GM12878 (cell line): ENCODE results near the gene RXYLT1. TPM values are rescaled to one million over a fixed set of nuclear protein-coding genes. Genes with fewer than 3 reads are reported as not detected.
A peak's percentile ranks its signal among the peaks of the same experiment; 100 is the strongest.

Source experiments
- ATAC-seq: fragments of 200-7000 bp; cut with Tn5 transposase; 3 replicates; pipeline ENCODE4 v1.9.1; 2020; ENCODE audit warnings: mild to moderate bottlenecking, moderate library complexity
- BruUV-seq: library from RNA; stranded (reverse); fragments of 400-500 nt; replicated peaks from 2 replicates; lab custom pipeline; 2021; lab: Mats Ljungman, UMichigan
- CTCF ChIA-PET: fragments of 300-600 bp; sonication (Branson Sonifier 250); formaldehyde crosslinking; extraction: SDS; loops from one replicate; lab custom pipeline; 2021; ENCODE audit warnings: inconsistent platforms; lab: Yijun Ruan, JAX
- POLR2A ChIA-PET: fragments of 350-600 bp; formaldehyde crosslinking; extraction: SDS; loops from one replicate; lab custom pipeline; 2021; ENCODE audit warnings: inconsistent platforms; lab: Charles Lee
- RAD21 ChIA-PET: fragments of 300-600 bp; sonication (Branson Sonifier 250); formaldehyde crosslinking; loops from one replicate; lab custom pipeline; 2023; ENCODE audit warnings: antibody characterized with exemption; ENCODE audit not compliant: unreplicated experiment; lab: Charles Lee
- SMC1A ChIA-PET: fragments of 300-600 bp; sonication (Branson Sonifier 250); formaldehyde crosslinking; loops from one replicate; lab custom pipeline; 2023; ENCODE audit not compliant: unreplicated experiment, uncharacterized antibody; lab: Charles Lee
- DNase-seq: peaks from one replicate; pipeline ENCODE4 v3.0.0-alpha.2; 2011; ENCODE audit warnings: low read depth, low spot score
- FAIRE-seq: peaks from 3 replicates; lab custom pipeline; 2011; peaks lifted over from hg19 to GRCh38; lab: Jason Lieb, UNC
- H2AFZ ChIP-seq: 2 replicates; pipeline ENCODE4 v1.6.0; 2011; ENCODE audit warnings: low read depth, low read length, control low read depth; ENCODE audit not compliant: control insufficient read depth
- H3K27ac ChIP-seq: 2 replicates; pipeline ENCODE4 v1.5.1; 2011; ENCODE audit warnings: control low read depth; ENCODE audit not compliant: control insufficient read depth, insufficient read depth
- H3K27me3 ChIP-seq, 2 experiments: replicated peaks in 1 of 2; 2 replicates each; pipeline versions ENCODE4 v1.6.0 to v1.6.1; 2011; ENCODE audit warnings: low read length in 1 of 2; ENCODE audit not compliant: control insufficient read depth in 2 of 2, insufficient read depth in 2 of 2
- H3K36me3 ChIP-seq, 2 experiments: 2 replicates each; pipeline ENCODE4 v1.5.1; 2011; ENCODE audit warnings: low read length in 1 of 2; ENCODE audit not compliant: control insufficient read depth in 2 of 2, insufficient read depth in 2 of 2
- H3K4me1 ChIP-seq: 2 replicates; pipeline ENCODE4 v1.6.1; 2011; ENCODE audit warnings: mild to moderate bottlenecking, low read length, moderate library complexity, mixed read lengths; ENCODE audit not compliant: control insufficient read depth, insufficient read depth
- H3K4me2 ChIP-seq: 2 replicates; pipeline ENCODE4 v1.6.0; 2011; ENCODE audit warnings: control low read depth; ENCODE audit not compliant: control insufficient read depth, insufficient read depth
- H3K4me3 ChIP-seq: fragments of 200-600 bp; sonication (generic); 2 replicates; pipeline ENCODE4 v1.5.1; 2016
- H3K79me2 ChIP-seq: 2 replicates; pipeline ENCODE4 v1.6.0; 2011; ENCODE audit warnings: low read length; ENCODE audit not compliant: control insufficient read depth, insufficient read depth
- H3K9ac ChIP-seq: 2 replicates; pipeline ENCODE4 v1.8.0; 2011; ENCODE audit warnings: low read length, control low read depth, mixed read lengths; ENCODE audit not compliant: control insufficient read depth, insufficient read depth
- H3K9me3 ChIP-seq: replicated peaks from 3 replicates; pipeline ENCODE4 v1.5.1; 2011; ENCODE audit warnings: mild to moderate bottlenecking, low read length; ENCODE audit not compliant: control insufficient read depth, insufficient read depth
- H4K20me1 ChIP-seq: 2 replicates; pipeline ENCODE4 v1.6.0; 2011; ENCODE audit not compliant: control insufficient read depth, insufficient read depth
- BACH1 ChIP-seq: fragments of 450-650 bp; IDR thresholded peaks from 2 replicates; pipeline ENCODE4 v1.6.1; 2017; ENCODE audit warnings: mild to moderate bottlenecking, borderline replicate concordance
- EGR1 ChIP-seq, 2 experiments: IDR thresholded peaks; 1 replicate in 1 of 2; 2 replicates in 1 of 2; pipeline ENCODE4 v1.6.1; 2011 to 2012; ENCODE audit warnings: low read depth in 2 of 2, low read length in 2 of 2, borderline replicate concordance in 1 of 2, mild to moderate bottlenecking in 1 of 2, moderate library complexity in 1 of 2
- EZH2 ChIP-seq: IDR thresholded peaks from 2 replicates; pipeline ENCODE4 v1.6.1; 2012; ENCODE audit warnings: low read depth, mild to moderate bottlenecking, control low read depth, inconsistent platforms, low read length, borderline replicate concordance; ENCODE audit not compliant: control insufficient read depth
- NR2F1 ChIP-seq: fragments of 450-650 bp; conservative IDR thresholded peaks from 2 replicates; pipeline ENCODE4 v1.6.1; 2017; ENCODE audit warnings: mild to moderate bottlenecking
- WGBS: methylation state at CpG from one replicate; pipeline ENCODE4 v1.1.6; 2016; ENCODE audit warnings: low lambda C conversion rate; ENCODE audit not compliant: insufficient replicate concordance, insufficient coverage; ENCODE audit errors: missing lambda C conversion rate; 5-methylcytosine and 5-hydroxymethylcytosine counted together
- in situ Hi-C: fragments of 300-500 bp; cut with MboI; formaldehyde crosslinking; loops from 9 replicates; pipeline ENCODE4 v1.14.3; 2018; ENCODE audit warnings: mixed read lengths
- intact Hi-C: fragments of 100-400 bp; cut with micrococcal nuclease; formaldehyde crosslinking; loops from one replicate; pipeline ENCODE4 v1.14.2; 2022; ENCODE audit not compliant: unreplicated experiment
- polyA plus RNA-seq, 11 experiments: library from polyadenylated mRNA; depleted of rRNA in 4 of 11; unstranded in 6 of 11; stranded (reverse) in 5 of 11; fragments of >200 nt; fragmentation: Nextera tagmentation in 4 of 11; fragmentation: Illumina TruSeq in 1 of 11; extraction: Ambion mirVana in 4 of 11; extraction: Trizol in 1 of 11; gene quantifications; 1 replicate in 1 of 11; 2 replicates in 10 of 11; pipeline versions ENCODE4 v1.2.1 to v1.2.3, GENCODE V29; 2011 to 2016; ENCODE audit warnings: inconsistent platforms in 2 of 11, missing spikeins in 2 of 11, low read depth in 1 of 11
- total RNA-seq, 4 experiments: library from RNA; depleted of rRNA in 3 of 4; stranded (reverse); fragments of >200 nt in 3 of 4; fragmentation: Illumina TruSeq in 1 of 4; extraction: Trizol in 1 of 4; gene quantifications; 2 replicates each; pipeline versions ENCODE4 v1.2.1 to v1.2.3, GENCODE V29; 2013 to 2021

Gene RXYLT1
- total and polyA plus RNA-seq, 10 of the 15 experiments (the other 5 are each of a cell fraction or from before 2014, with no cell fraction given), result 10.4 to 33.8 (median 21.5) TPM

GRCh38 chr12:63843254-63843720 lies 63.6 kb downstream of the RXYLT1 start:
- Histone ChIP-seq H2AFZ (peak overlapping the region; percentile 85), H3K36me3 (no peaks in the 10 kb centered on the region), H4K20me1 (no peaks in the 10 kb centered on the region), H3K4me1 (peaks cover 5% of the 10 kb centered on the region; the same call in 1 of the 2 replicates), H3K27me3 (peaks cover 2 to 6% of the 10 kb centered on the region in 2 experiments; a peak in 3 of 4 replicates), H3K4me3 (peak overlapping the region; percentile 81), H3K79me2 (no peaks in the 10 kb centered on the region), H3K27ac (no peak overlapping the region), H3K4me2 (peak overlapping the region; percentile 91), H3K9ac (peak overlapping the region; percentile 44; the same call in 1 of the 2 replicates), H3K9me3 (no peaks in the 10 kb centered on the region)
- ATAC-seq (no peak), DNase-seq (no peak), FAIRE-seq (no peak)
- ChIA-PET POLR2A (no interaction called here), RAD21 (interaction anchor here (0.9 to 2.6 kb wide), 4 partner anchors 11 to 414 kb away, joined by 3 to 11 read pairs (median 4); no protein-coding TSS in a partner anchor), SMC1A (interaction anchor here (0.7 to 2.4 kb wide), 7 partner anchors 10 to 416 kb away, joined by 3 to 10 read pairs (median 4); no protein-coding TSS in a partner anchor), CTCF (interaction anchor here (0.8 to 3.0 kb wide), 8 partner anchors 11 to 414 kb away, joined by 3 to 39 read pairs (median 4); no protein-coding TSS in a partner anchor)
- in situ Hi-C loops (loop anchor here (5.0 to 25.0 kb wide), 2 partner anchors 409 to 544 kb away; partner anchors contain the start of gene C12orf56), intact Hi-C loops (loop anchor here (1.0 to 10.0 kb wide), 5 partner anchors 172 to 549 kb away; partner anchors contain the start of gene C12orf56)
- WGBS, result 35% methylated on average over 21 of the region's 28 CpGs
- TF ChIP-seq BACH1, result no peak
- 0 out of 3 replicates have a peak, but pooled peaks of 1 of the 2 experiments have one; percentile 59 for TF ChIP-seq EGR1 (IDR thresholded peaks at IDR 0.05; ENCODE audit: borderline replicate concordance in 1 of 2, low read depth in 2 of 2, low read length in 2 of 2)
- no peak for TF ChIP-seq EZH2
- no peak for TF ChIP-seq NR2F1
- BruUV-seq, result no TSS peak
